GM21423 (cell line): ENCODE measurements around the gene RGS8.

Experiments used
- ATAC-seq: cut with Tn5 transposase; IDR thresholded peaks from one replicate; pipeline ENCODE4 v1.9.1; 2021; ENCODE audit warnings: mild to moderate bottlenecking, moderate library complexity; ENCODE audit not compliant: unreplicated experiment

Gene RGS8

GRCh38 chr1:182641561-182641960 lies 42.8 kb downstream of the RGS8 start:
- no peak for ATAC-seq

GRCh38 chr1:182639330-182639729 lies 45.1 kb downstream of the RGS8 start:
- no peak for ATAC-seq

- ATAC-seq: no peak
Observed at GRCh38 chr1:182637769-182638168, 46.6 kb downstream of the RGS8 start.

DNA sequence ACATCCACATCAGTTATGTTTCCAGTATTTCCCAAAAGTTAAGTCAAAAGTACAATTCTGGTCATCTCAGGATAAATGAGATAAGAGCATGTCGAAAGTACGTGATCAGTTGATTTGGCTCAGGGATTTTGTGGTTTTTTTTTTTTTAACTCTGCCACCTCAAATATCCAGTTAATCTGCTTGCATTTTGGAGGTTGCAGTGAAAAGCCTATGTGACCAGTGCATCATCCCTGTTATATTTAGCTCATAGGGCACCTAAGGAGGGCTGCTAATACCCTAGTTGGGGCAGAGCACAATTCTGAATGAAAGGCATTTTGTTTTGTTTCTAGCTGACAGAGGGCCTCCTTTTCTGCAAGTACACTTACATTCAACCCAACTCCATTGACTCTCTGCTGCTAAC lies 48.5 kb downstream of the RGS8 start:
- no peak for ATAC-seq
